OCI-LY1 (cell line): ENCODE data around the gene RUSF1.

Experiments used
- CTCF ChIP-seq: fragments of 200-600 bp; sonication (generic), shearing (Covaris generic); IDR thresholded peaks from 2 replicates; pipeline ENCODE4 v1.5.1; 2017; ENCODE audit warnings: mild to moderate bottlenecking, antibody characterized with exemption, low read length, moderate library complexity, mixed read lengths
- EZH2 ChIP-seq: fragments of 200-600 bp; sonication (generic), shearing (Covaris generic); IDR thresholded peaks from 2 replicates; pipeline ENCODE4 v1.8.0; 2017; ENCODE audit warnings: borderline replicate concordance, mixed run types, mild to moderate bottlenecking, antibody characterized with exemption, low read length, moderate library complexity, mixed read lengths

DNA sequence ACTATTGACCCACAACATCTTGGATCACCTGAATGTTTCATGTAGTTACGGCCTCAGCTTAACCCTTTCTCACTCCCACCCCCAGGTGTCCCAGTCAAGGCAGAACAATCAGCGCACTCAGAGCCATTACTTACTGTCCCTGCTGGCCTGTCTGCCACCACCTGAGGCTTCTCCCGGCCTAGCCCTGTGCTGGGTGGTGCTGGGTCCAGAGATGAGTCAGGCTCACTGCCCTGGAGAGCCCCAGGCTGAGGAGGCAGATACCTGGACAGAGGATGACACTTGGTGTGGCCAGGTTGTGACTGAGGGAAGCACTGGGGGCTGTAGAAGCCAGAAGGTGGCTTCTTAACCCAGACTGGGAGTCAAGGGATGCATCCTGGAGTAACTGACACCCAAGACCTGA, 29.2 kb downstream of the RUSF1 start:
- TF ChIP-seq CTCF (no peak), EZH2 (no peak)
